Keratinocyte (primary cell): ENCODE results near the gene DCP2. TPM values are rescaled to one million over a fixed set of nuclear protein-coding genes. Genes with fewer than 3 reads are reported as not detected.

Source experiments
- DNase-seq: peaks from one replicate; pipeline ENCODE4 v3.0.0-alpha.2; 2011; ENCODE audit warnings: low read depth, missing footprints, low spot score
- FAIRE-seq: peaks from 2 replicates; lab custom pipeline; 2011; peaks lifted over from hg19 to GRCh38; lab: Jason Lieb, UNC
- H2AFZ ChIP-seq: 2 replicates; pipeline ENCODE4 v1.6.0; 2012; ENCODE audit warnings: low read length, control low read depth, inconsistent platforms; ENCODE audit not compliant: control insufficient read depth
- H3K27ac ChIP-seq: 2 replicates; pipeline ENCODE4 v1.5.1; 2011; ENCODE audit warnings: low read length; ENCODE audit not compliant: control insufficient read depth, insufficient read depth
- H3K27me3 ChIP-seq: 3 replicates; pipeline ENCODE4 v1.6.0; 2011; ENCODE audit warnings: low read length; ENCODE audit not compliant: control insufficient read depth, insufficient read depth; ENCODE audit errors: extremely low read depth
- H3K36me3 ChIP-seq, 2 experiments: 2 replicates in 1 of 2; 3 replicates in 1 of 2; pipeline ENCODE4 v1.5.1; 2011; ENCODE audit warnings: low read length in 2 of 2, mild to moderate bottlenecking in 1 of 2; ENCODE audit not compliant: control insufficient read depth in 2 of 2, insufficient read depth in 2 of 2; ENCODE audit errors: extremely low read depth in 1 of 2
- H3K4me1 ChIP-seq: 3 replicates; pipeline ENCODE4 v1.5.1; 2011; ENCODE audit warnings: low read length; ENCODE audit not compliant: control insufficient read depth, insufficient read depth; ENCODE audit errors: extremely low read depth
- H3K4me2 ChIP-seq: 3 replicates; pipeline ENCODE4 v1.6.0; 2011; ENCODE audit warnings: low read depth, low read length; ENCODE audit not compliant: control insufficient read depth, insufficient read depth; ENCODE audit errors: extremely low read depth
- H3K4me3 ChIP-seq, 3 experiments: fragments of 200-600 bp in 1 of 3; sonication (generic) in 1 of 3; 2 replicates in 2 of 3; 3 replicates in 1 of 3; pipeline ENCODE4 v1.5.1; 2011 to 2016; ENCODE audit warnings: low read length in 3 of 3, mild to moderate bottlenecking in 3 of 3, control low read depth in 2 of 3, inconsistent platforms in 1 of 3, low read depth in 1 of 3, mixed read lengths in 1 of 3, mixed run types in 1 of 3, moderate library complexity in 1 of 3; ENCODE audit not compliant: control insufficient read depth in 2 of 3, insufficient read depth in 2 of 3; ENCODE audit errors: extremely low read depth in 1 of 3
- H3K79me2 ChIP-seq: 2 replicates; pipeline ENCODE4 v1.6.0; 2012; ENCODE audit warnings: low read length; ENCODE audit not compliant: control insufficient read depth, insufficient read depth
- H3K9ac ChIP-seq: 3 replicates; pipeline ENCODE4 v1.6.0; 2011; ENCODE audit warnings: low read length; ENCODE audit not compliant: control insufficient read depth, insufficient read depth; ENCODE audit errors: extremely low read depth
- H3K9me1 ChIP-seq: 3 replicates; pipeline ENCODE4 v1.6.0; 2011; ENCODE audit warnings: low read length; ENCODE audit not compliant: control insufficient read depth, insufficient read depth; ENCODE audit errors: extremely low read depth
- H3K9me3 ChIP-seq: 2 replicates; pipeline ENCODE4 v1.5.1; 2012; ENCODE audit warnings: low read depth, low read length; ENCODE audit not compliant: control insufficient read depth
- H4K20me1 ChIP-seq: 3 replicates; pipeline ENCODE4 v1.6.0; 2011; ENCODE audit warnings: low read length; ENCODE audit not compliant: control insufficient read depth, insufficient read depth; ENCODE audit errors: extremely low read depth
- EZH2 ChIP-seq: IDR thresholded peaks from one replicate; pipeline ENCODE4 v1.6.1; 2012; ENCODE audit warnings: inconsistent platforms, mild to moderate bottlenecking, low read length, moderate library complexity
- dilution Hi-C: fragments of 300-500 bp; cut with MboI; formaldehyde crosslinking; loops from one replicate; pipeline ENCODE4 v1.7.0; 2020; ENCODE audit warnings: low sequenced_read_pairs; ENCODE audit not compliant: extremely low pct_ligation_motif_present
- polyA plus RNA-seq, 5 experiments: library from polyadenylated mRNA; depleted of rRNA in 3 of 5; stranded (reverse) in 3 of 5; stranded (forward) in 1 of 5; unstranded in 1 of 5; fragments of >200 nt; gene quantifications; 1 replicate in 1 of 5; 2 replicates in 3 of 5; 3 replicates in 1 of 5; pipeline versions ENCODE4 v1.2.1 to v1.2.3, GENCODE V29; 2011 to 2012; ENCODE audit warnings: missing spikeins in 2 of 5, low read depth in 1 of 5, low replicate concordance in 1 of 5
- TF ChIP-seq, protein P1 (sequence below), 3 experiments: IDR thresholded peaks in 1 of 3; conservative IDR thresholded peaks in 1 of 3; optimal IDR thresholded peaks in 1 of 3; 2 replicates in 2 of 3; 3 replicates in 1 of 3; pipeline versions ENCODE3 to v1.5.1; 2011; ENCODE audit warnings: low read length in 3 of 3, mild to moderate bottlenecking in 3 of 3, moderate library complexity in 2 of 3, control low read depth in 1 of 3, inconsistent platforms in 1 of 3; ENCODE audit not compliant: insufficient read depth in 2 of 3; ENCODE audit errors: extremely low read depth in 1 of 3

Gene DCP2
- polyA plus RNA-seq, 1 donor (not counting 4 experiments of a cell fraction or from before 2014, with no cell fraction given): 11.8 TPM

- Histone ChIP-seq H3K4me1 (peaks cover 4% of the 10 kb centered on the region), H3K9ac (no peak overlapping the region), H3K27me3 (no peaks in the 10 kb centered on the region), H3K4me3 (no peak overlapping the region), H3K27ac (no peak overlapping the region), H3K9me3 (no peaks in the 10 kb centered on the region), H3K79me2 (no peaks in the 10 kb centered on the region), H4K20me1 (no peaks in the 10 kb centered on the region), H3K4me2 (no peak overlapping the region), H3K9me1 (no peaks in the 10 kb centered on the region), H2AFZ (no peak overlapping the region), H3K36me3 (no peaks in the 10 kb centered on the region)
- DNase-seq: no peak
- FAIRE-seq: no peak
- dilution Hi-C loops: no loop called here
- no peak for TF ChIP-seq EZH2
- TF ChIP-seq, protein P1, sequence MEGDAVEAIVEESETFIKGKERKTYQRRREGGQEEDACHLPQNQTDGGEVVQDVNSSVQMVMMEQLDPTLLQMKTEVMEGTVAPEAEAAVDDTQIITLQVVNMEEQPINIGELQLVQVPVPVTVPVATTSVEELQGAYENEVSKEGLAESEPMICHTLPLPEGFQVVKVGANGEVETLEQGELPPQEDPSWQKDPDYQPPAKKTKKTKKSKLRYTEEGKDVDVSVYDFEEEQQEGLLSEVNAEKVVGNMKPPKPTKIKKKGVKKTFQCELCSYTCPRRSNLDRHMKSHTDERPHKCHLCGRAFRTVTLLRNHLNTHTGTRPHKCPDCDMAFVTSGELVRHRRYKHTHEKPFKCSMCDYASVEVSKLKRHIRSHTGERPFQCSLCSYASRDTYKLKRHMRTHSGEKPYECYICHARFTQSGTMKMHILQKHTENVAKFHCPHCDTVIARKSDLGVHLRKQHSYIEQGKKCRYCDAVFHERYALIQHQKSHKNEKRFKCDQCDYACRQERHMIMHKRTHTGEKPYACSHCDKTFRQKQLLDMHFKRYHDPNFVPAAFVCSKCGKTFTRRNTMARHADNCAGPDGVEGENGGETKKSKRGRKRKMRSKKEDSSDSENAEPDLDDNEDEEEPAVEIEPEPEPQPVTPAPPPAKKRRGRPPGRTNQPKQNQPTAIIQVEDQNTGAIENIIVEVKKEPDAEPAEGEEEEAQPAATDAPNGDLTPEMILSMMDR (optimal IDR thresholded peaks at IDR 0.05 in 1 of 3, IDR thresholded peaks at IDR 0.05 in 1 of 3, conservative IDR thresholded peaks at IDR 0.05 in 1 of 3; ENCODE audit: extremely low read depth in 1 of 3, insufficient read depth in 2 of 3, low read length in 3 of 3): no peak
Measured at GRCh38 chr5:112965733-112966306, 10.8 kb upstream of the DCP2 start.

DNA sequence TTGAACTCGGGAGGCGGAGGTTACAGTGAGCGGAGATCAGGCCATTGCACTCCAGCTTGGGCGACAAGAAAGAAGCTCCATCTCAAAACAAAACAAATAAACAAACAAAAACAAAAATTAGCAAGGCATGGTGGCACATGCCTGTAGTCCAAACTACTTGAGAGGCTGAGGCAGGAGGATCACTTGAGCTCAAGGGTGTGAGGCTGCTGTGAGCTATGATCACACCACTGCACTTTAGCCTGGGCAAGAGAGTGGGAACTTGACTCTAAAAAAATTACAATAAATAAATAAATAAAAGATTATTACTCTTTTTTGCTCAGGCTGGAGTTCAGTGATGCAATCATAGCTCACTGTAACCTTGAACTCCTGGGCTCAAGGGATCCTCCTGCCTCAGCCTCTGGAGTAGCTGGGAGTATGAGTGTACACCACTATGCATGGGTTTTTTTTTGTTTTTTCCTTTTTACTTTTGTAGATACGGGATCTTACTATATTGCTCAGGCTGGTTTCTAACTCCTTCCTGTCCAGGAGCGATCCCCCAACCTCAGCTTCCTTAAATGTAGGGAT lies 9.0 kb upstream of the DCP2 start:
- Histone ChIP-seq H2AFZ (no peak overlapping the region), H3K9me3 (no peaks in the 10 kb centered on the region), H3K36me3 (no peaks in the 10 kb centered on the region), H3K4me1 (peaks cover 4% of the 10 kb centered on the region), H3K4me3 (no peak overlapping the region), H3K9me1 (no peaks in the 10 kb centered on the region), H3K9ac (no peak overlapping the region), H3K27me3 (no peaks in the 10 kb centered on the region), H4K20me1 (no peaks in the 10 kb centered on the region), H3K79me2 (no peaks in the 10 kb centered on the region), H3K27ac (no peak overlapping the region), H3K4me2 (no peak overlapping the region)
- dilution Hi-C loops: no loop called here
- DNase-seq (no peak), FAIRE-seq (no peak)
- no peak for TF ChIP-seq EZH2
- TF ChIP-seq, protein P1 (optimal IDR thresholded peaks at IDR 0.05 in 1 of 3, IDR thresholded peaks at IDR 0.05 in 1 of 3, conservative IDR thresholded peaks at IDR 0.05 in 1 of 3; ENCODE audit: extremely low read depth in 1 of 3, insufficient read depth in 2 of 3, low read length in 3 of 3): no peak
